ENCODE results near the gene TNF.
"Not testable (repeated sequence)": the region's sequence is repeated elsewhere in the genome, so short reads cannot be mapped to it uniquely, and the experiment has no call there.

TNF gene

GRCh38 chr6:31588871-31589650 is 13.7 kb downstream of the TNF start:
- DNase-seq: no peak

- DNase-seq: not testable (repeated sequence)
These were observed 15.3 kb downstream of the TNF start for GRCh38 chr6:31590691-31591090.

GRCh38 chr6:31592396-31592771 is 17.0 kb downstream of the TNF start:
- DNase-seq: no peak

- DNase-seq: peak; percentile 49
These were observed 21.6 kb downstream of the TNF start for GRCh38 chr6:31597006-31597405.

- DNase-seq: no peak
These were observed 32.0 kb downstream of the TNF start for GRCh38 chr6:31607317-31607716.

- DNase-seq: no peak
These were observed 34.4 kb downstream of the TNF start for GRCh38 chr6:31609519-31610406.

GRCh38 chr6:31610968-31611367 is 35.6 kb downstream of the TNF start:
- no peak for DNase-seq

GRCh38 chr6:31614075-31614619 is 38.8 kb downstream of the TNF start:
- DNase-seq: no peak

- no peak for DNase-seq
These were observed 39.6 kb downstream of the TNF start, which contains the start of gene AIF1 for GRCh38 chr6:31614684-31615578. TSS of gene AIF1 (plus strand) at chr6:31615234. CDS start at chr6:31615330, 96 bp downstream.

- peak; percentile 22 for DNase-seq
These were observed 40.4 kb downstream of the TNF start for GRCh38 chr6:31615748-31616147.

GRCh38 chr6:31617010-31617409 is 41.6 kb downstream of the TNF start:
- no peak for DNase-seq

GRCh38 chr6:31619805-31620585 is 44.6 kb downstream of the TNF start:
- DNase-seq: peak; percentile 98

- peak; percentile 97 for DNase-seq
These were observed 45.4 kb downstream of the TNF start, which contains the start of gene PRRC2A for GRCh38 chr6:31620586-31621319. TSS of gene PRRC2A (plus strand) at chr6:31620715. CDS start at chr6:31622790, 2,075 bp downstream.

GRCh38 chr6:31621320-31621939 is 46.1 kb downstream of the TNF start:
- no peak for DNase-seq

- DNase-seq: no peak
These were observed 46.6 kb downstream of the TNF start for GRCh38 chr6:31621991-31622390.

GRCh38 chr6:31622684-31623091 is 47.3 kb downstream of the TNF start:
- no peak for DNase-seq

GRCh38 chr6:31624070-31624469 is 48.7 kb downstream of the TNF start:
- no peak for DNase-seq

GRCh38 chr6:31626952-31627351 is 51.6 kb downstream of the TNF start:
- DNase-seq: no peak

GRCh38 chr6:31627690-31628287 is 52.4 kb downstream of the TNF start:
- DNase-seq: no peak

All from stimulated activated CD4-positive, alpha-beta T cell treated with anti-CD3 and anti-CD28 coated beads, Interleukin-1b, Interleukin-23, amount 100 ng/mL, for 48 hours (primary cell).